Right lobe of liver (tissue), 4 donors: ENCODE results near the gene CPB2.
A peak's percentile ranks its signal among the peaks of the same experiment; 100 is the strongest.

ENCODE experiments used
- POLR2A ChIP-seq: fragments of 450-650 bp; IDR thresholded peaks from one replicate; pipeline ENCODE4 v1.6.1; 2017; ENCODE audit warnings: antibody characterized with exemption, mild to moderate bottlenecking
- TF ChIP-seq, protein P1 (sequence below), 4 donors: fragments of 200-600 bp in 3 of 4; fragments of 450-650 bp in 1 of 4; IDR thresholded peaks; one replicate each; pipeline versions ENCODE4 v1.5.1 to v1.8.0; 2016 to 2022; ENCODE audit warnings: antibody characterized with exemption in 4 of 4, mild to moderate bottlenecking in 2 of 4
- donor health status: DM: no; HTN: no; CAD: no.
- donor health status: DM: no; HTN: no; CAD: no.
- donor health status: DM: no; HTN: yes; CAD: no.

- TF ChIP-seq, protein P1, sequence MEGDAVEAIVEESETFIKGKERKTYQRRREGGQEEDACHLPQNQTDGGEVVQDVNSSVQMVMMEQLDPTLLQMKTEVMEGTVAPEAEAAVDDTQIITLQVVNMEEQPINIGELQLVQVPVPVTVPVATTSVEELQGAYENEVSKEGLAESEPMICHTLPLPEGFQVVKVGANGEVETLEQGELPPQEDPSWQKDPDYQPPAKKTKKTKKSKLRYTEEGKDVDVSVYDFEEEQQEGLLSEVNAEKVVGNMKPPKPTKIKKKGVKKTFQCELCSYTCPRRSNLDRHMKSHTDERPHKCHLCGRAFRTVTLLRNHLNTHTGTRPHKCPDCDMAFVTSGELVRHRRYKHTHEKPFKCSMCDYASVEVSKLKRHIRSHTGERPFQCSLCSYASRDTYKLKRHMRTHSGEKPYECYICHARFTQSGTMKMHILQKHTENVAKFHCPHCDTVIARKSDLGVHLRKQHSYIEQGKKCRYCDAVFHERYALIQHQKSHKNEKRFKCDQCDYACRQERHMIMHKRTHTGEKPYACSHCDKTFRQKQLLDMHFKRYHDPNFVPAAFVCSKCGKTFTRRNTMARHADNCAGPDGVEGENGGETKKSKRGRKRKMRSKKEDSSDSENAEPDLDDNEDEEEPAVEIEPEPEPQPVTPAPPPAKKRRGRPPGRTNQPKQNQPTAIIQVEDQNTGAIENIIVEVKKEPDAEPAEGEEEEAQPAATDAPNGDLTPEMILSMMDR (IDR thresholded peaks at IDR 0.05): peak; percentile 47 to 67 (median 56)
- TF ChIP-seq POLR2A: no peak
Observed at GRCh38 chr13:46146898-46147297, 42.1 kb upstream of the CPB2 start.
